Activated effector memory CD4-positive, alpha-beta T cell treated with Interleukin-2 at 50 U/mL for 16 hours (primary cell): ENCODE results near the gene DOK3.
A peak's percentile ranks its signal among the peaks of the same experiment; 100 is the strongest.

ENCODE experiments used
- DNase-seq: peaks from one replicate; pipeline ENCODE4 v3.0.0-alpha.2; 2020

The DOK3 gene

DNA sequence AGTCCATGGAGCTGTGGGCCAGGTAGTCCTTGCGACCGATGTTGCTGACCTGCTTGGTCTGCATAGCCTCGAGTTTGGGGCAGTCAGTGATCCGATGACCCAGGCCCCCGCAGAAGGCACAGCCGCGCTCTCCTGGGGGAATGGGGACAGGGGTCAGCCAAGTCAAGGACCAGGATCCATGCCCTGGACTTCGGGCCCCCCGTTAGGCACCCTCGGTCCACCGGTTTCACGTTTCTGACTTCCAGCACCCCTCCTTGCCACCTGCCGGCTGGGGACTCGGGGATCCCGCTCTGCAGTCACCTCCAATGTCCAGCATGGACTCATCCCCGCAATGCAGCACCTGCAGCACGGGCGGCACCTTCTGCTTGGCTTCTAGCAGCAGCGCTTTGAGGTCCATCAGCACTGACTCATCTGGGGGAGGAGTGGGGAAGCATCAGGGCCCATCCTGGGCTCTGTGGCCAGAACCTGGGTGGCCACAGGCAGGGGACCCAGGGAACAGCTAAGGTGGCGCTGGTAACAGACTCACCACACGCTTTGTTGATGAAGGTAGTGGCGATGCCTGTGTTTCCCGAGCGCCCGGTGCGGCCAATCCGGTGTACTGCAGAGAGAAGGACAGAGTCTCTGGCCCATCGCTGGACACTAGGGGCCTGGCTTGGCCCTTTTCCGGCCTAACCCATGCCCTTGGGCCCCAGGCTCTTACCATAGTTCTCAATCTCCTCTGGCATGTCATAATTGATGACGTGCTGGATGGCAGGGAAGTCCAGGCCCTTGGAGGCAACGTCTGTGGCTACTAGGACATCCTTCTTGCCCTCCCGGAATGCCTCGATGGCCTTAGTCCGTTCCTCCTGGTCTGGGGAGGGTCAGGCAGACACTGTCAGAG lies 2.4 kb upstream of the DOK3 start:
- DNase-seq: no peak

GRCh38 chr5:177511181-177511580 lies 1.6 kb upstream of the DOK3 start:
- no peak for DNase-seq

DNA sequence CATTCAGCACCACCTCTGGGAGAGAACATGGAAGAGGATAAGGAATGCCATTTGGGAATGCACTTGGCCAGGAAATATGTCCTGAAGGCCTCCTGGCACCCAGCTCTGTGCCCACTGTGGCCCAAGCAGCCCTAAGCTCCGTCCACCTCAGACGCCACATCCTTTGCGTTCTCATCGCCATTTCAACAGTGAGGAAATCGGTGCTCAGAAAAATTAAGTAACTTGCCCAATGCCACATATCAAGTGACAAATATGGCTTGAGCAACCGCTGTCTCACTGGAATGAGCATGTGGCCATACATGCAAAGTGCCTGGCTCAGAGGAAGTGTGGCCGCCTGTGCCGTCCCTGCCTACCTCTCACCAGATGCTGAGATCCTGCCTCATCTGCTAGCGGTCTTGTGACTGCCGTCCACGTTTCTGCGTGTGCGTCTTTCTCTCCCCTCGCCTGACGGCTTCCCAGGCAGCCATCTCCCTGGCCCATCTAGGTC lies 984 bp upstream of the DOK3 start:
- DNase-seq: no peak

DNA sequence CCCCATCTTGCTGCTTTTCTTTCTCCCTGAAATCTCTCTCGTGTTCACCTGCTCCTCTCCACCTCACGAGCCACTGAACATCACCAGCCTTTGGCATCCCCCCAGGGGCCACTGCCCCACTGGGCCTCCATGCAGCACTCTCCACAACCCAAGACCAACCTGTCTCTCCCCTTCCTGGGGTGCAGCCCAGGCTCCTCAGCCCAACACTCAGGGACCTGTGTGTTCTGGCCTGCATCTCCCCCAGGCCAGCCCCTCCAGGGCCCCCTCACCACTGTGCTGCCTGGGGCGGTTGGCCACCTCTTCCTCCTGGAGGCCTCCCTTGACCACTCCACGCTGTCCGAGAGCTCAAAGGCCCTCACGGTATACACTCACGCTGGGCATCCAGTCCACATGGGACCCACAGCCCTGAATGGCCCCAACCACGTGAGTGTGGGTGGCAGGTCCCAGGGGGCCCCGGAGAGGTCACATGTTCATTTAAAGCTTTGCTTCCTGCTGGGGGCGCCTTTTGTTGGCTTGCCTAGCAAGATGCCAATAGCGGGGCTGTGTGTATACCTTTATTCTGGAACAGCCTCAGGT lies 453 bp upstream of the DOK3 start:
- DNase-seq: no peak

GRCh38 chr5:177508837-177509236 lies 789 bp downstream of the DOK3 start:
- no peak for DNase-seq

DNA sequence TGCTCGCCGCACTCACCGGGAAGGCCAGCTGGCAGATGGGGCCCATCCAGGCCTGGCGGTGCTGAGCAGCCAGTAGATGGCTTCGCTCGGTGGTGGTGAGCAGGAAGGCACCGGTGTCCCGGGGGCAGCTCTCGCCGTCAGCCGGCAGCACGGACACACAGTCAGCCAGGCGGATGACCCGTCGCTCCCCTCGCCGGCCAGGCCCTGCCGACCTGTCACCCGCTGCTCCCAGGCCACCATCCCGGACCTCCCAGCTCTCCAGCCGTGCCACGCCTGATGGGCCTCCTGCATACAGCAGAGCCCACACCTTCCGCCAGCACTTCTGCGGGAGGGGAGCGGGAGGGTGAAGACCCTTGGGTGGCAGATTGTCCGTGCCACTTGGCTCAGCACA lies 1.4 kb downstream of the DOK3 start:
- DNase-seq: no peak

DNA sequence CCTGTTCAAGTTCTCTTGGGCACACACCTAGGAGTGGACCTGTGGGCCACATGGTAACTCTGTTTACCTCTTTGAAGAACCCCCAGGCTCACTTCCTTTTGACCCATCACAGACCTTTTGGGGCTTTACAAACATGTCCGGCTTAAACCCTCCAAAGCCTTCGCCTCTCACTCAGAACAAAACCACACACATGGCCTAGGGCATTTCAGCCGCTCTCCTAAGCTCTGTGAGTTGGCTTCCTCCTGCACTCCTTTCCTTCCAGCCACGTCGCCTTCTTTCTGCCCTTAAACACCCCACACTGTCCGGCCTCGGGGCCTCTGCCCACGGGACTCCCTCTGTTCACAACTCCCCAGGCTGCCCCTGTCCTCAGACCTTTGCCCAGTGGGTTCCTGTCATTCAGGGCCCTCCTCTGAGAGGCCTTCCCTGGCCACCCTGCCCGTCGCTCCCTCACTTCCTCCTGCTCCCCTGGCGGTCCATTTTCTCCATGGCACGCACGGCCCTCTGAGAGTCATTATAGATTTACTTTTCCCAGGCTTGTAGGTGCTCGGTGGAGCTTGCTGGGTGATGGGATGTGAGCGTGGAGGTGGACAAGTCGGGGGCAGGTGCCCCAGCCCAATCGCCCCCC lies 1.9 kb downstream of the DOK3 start:
- DNase-seq: no peak

DNA sequence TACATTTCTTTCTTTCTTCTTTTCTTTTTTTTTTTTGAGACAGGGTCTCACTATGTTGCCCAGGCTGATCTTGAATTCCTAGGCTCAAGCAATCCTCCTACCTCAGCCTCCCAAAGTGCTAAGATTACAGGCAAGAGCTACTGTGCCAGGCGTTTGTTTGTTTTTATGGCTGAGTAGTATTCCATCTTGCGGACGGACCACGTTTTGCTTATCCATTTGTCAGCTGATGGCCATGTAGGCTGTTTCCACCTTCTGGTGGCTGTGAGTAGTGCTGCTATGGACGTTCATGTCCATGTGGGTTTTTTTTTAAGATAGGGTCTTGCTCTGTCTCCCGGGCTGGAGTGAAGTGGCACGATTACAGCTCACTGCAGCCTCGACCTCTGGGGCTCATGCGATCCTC lies 2.5 kb downstream of the DOK3 start:
- DNase-seq: no peak

GRCh38 chr5:177505075-177505474 lies 4.6 kb downstream of the DOK3 start:
- no peak for DNase-seq

DNA sequence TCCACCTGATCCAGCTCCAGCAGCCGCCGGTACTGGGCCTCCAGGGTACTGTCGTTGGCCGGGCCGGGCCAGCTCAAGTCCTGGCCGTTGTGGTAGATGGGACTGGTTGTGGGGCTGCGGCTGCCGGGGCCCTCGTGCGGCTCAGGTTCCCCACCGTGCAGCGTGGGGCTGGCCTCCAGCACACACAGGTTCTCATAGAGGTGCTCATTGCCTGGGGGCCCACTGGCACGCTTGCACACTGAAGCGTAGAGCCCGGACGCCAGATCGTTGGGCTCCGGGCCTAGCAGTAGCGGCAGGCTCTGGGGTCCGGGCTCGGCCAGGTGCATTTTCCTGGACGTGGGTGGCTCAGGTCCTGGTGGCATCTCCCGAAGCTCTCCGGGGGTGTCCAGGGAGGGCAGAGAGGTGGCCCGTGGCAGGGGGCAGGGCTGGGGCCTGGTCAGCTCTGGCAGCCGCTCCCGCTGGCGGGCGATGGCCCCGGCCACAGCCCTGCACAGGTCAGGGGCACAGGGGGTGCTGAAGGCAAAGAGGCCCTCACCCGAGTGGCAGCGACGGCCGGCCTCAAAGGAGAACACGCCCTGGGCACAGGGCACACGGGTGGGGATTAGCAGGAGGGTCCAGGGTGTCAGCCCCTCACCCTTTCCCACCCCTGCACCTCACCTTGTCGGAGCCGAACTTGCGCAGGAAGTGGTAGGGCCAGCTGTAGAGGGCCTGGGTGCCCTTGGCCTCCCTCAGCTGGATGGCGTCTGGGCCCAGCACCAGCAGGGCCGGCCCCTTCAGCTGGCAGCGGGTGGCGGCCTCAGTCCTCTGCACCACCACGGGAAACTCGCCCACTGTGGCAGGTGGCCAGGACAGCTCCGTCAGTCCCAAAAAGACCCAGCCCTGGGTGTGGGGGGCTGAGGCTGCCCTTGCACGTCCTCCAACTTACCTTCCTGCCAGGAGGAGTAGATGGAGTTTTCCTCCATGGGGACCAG lies 5.3 kb downstream of the DOK3 start:
- DNase-seq: no peak

- DNase-seq: no peak
Measured at GRCh38 chr5:177503351-177504085, 6.1 kb downstream of the DOK3 start.

GRCh38 chr5:177502886-177503285 lies 6.7 kb downstream of the DOK3 start:
- no peak for DNase-seq

GRCh38 chr5:177501874-177502678 lies 7.5 kb downstream of the DOK3 start:
- DNase-seq: no peak

DNA sequence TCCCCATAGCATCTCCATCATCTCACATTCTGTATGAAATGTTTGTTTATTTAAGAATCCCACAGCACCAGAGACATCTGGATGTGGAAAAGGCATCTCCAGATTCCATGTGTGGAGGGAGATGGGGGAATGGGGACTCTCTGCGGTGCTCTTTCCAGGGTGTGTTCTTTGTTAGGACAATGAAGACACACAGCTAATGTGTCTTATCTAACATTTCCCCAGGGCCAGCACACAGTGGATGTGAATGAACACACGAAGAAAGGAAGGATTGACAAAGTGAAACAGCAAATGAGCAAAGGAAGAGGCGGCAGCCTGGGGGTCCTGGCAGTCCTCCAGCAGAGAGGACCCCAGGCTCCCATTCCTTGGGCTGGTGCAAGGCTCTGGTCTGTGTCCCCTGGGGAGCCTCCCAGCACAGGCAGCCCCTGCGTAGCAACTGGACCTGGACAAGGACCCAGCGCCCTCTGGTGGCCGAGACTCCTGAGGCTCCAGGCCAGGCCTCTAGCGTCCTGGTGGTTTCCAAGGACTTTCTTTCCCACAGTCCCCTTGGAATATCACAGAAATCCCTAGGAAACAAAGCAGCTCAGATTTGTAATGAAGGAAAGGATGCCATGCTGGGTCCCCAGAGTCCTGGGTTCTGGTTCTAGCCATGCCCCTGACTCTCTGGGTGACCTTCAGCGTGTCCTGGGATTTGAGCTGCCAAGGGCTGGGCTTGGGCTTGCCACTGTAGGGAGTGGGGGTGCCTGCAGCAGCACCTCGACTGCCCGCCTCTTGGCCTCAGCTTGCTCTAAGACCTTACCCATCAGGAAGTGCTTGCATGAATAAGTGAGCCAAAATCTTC lies 8.7 kb downstream of the DOK3 start:
- DNase-seq: peak; percentile 69

DNA sequence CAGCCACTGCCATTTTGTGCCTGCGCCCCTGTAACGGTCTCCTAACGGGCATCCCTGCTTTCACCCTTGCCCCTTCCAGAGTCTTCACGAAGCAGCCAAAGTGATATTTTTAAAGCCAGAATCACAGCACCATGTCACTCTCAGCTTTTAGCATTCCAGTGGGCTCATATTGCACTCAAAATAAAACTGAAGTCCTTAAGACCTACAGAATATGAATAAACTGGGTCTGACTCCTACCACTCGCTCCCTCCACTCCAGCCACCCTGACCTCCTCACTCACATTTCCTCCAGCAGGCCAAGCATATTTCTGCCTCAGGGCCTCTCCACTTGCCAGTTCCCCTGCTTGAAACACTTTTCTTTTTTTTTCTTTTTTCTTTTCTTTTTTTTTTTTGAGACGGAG lies 9.8 kb downstream of the DOK3 start:
- no peak for DNase-seq

DNA sequence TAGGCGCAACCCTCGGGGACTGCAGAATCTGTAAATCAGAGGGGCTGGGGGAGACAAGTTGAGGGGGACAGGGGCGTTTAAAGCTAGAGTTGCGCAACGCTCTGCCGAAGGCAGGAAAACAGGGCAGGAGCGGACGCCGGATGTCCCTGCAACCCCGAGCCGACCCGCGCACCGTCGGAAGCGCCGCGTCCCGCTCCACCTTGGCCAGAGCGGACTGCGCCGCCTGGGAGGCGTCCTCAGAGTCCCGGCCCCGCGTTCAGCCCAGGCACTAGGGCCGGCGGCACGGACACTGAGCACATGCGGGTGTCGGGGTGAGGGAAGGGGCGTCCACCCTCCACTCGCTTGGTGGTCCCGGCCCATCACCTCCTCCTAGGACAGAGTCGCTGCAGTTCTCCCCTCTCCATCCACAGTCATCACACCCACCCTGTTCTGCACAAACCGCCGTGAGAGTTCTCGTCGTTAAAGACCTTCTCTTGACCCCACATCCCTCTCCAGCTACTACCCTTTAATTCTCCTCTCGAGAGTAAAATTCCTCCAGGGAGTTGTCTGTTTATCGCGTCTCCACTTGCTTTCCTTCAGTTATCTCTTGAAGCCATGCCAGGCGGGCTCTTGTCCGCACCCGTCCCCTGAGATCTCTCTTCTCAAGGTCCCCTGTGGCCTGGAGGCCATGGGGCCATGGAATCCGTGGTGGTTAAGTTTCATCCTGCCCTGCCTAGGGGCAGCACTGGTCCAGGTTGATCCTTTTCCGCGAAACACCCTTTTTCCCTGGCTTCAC lies 11.4 kb downstream of the DOK3 start:
- no peak for DNase-seq

- peak; percentile 92 for DNase-seq
Measured at GRCh38 chr5:177497292-177498012, 12.2 kb downstream of the DOK3 start, which contains the start of gene PDLIM7. Gene PDLIM7 (minus strand): TSS chr5:177497604. CDS start chr5:177496512, 1,092 bp downstream.

- DNase-seq: no peak
Measured at GRCh38 chr5:177496727-177497291, 12.8 kb downstream of the DOK3 start.
